SU-DHL-6 (cell line): ENCODE measurements around the gene POC1A.

Source experiments
- H2AFZ ChIP-seq: fragments of 200-600 bp; sonication (generic); 2 replicates; pipeline ENCODE4 v1.6.1; 2014; ENCODE audit warnings: low read depth, mild to moderate bottlenecking, moderate library complexity, mixed read lengths, antibody characterized with exemption, low read length; ENCODE audit not compliant: severe bottlenecking
- H3F3A ChIP-seq: fragments of 200-600 bp; shearing (Covaris generic); 2 replicates; pipeline ENCODE4 v1.6.0; 2016; ENCODE audit warnings: antibody characterized with exemption, mild to moderate bottlenecking; ENCODE audit not compliant: insufficient read depth
- H3K27ac ChIP-seq: fragments of 200-600 bp; sonication (generic); 2 replicates; pipeline ENCODE4 v1.5.1; 2016; ENCODE audit warnings: low read depth, mild to moderate bottlenecking, low read length, moderate library complexity, mixed read lengths
- H3K27me3 ChIP-seq: fragments of 200-600 bp; sonication (generic), shearing (Covaris generic); 2 replicates; pipeline ENCODE4 v1.6.0; 2014; ENCODE audit warnings: mild to moderate bottlenecking, low read length
- H3K36me3 ChIP-seq: fragments of 200-600 bp; sonication (generic); 2 replicates; pipeline ENCODE4 v1.6.1; 2014; ENCODE audit warnings: mild to moderate bottlenecking, low read length, mixed read lengths
- H3K4me2 ChIP-seq: fragments of 300-600, 200-600 bp; shearing (Covaris generic), sonication (generic); 2 replicates; pipeline ENCODE4 v1.6.0; 2014; ENCODE audit warnings: low read length, low read depth, mild to moderate bottlenecking; ENCODE audit not compliant: poor library complexity, severe bottlenecking
- H3K4me3 ChIP-seq: fragments of 200-600 bp; sonication (generic); 2 replicates; pipeline ENCODE4 v1.5.1; 2014; ENCODE audit warnings: antibody characterized with exemption, low read length, mild to moderate bottlenecking, mixed read lengths; ENCODE audit not compliant: insufficient read depth, poor library complexity, severe bottlenecking
- H3K79me2 ChIP-seq: fragments of 200-600 bp; sonication (generic); 2 replicates; pipeline ENCODE4 v1.6.1; 2014; ENCODE audit warnings: mild to moderate bottlenecking, low read length, moderate library complexity; ENCODE audit not compliant: insufficient read depth
- H3K9ac ChIP-seq: fragments of 200-600 bp; sonication (generic); 2 replicates; pipeline ENCODE4 v1.7.0; 2014; ENCODE audit warnings: mild to moderate bottlenecking, low read length
- H3K9me2 ChIP-seq: fragments of 200-600 bp; sonication (generic); replicated peaks from 2 replicates; pipeline ENCODE4 v1.6.1; 2014; ENCODE audit warnings: low read length; ENCODE audit not compliant: insufficient read depth
- H3K9me3 ChIP-seq: fragments of 200-600 bp; sonication (generic); 2 replicates; pipeline ENCODE4 v1.6.1; 2014; ENCODE audit warnings: low read length, mixed read lengths; ENCODE audit not compliant: insufficient read depth
- H4K20me1 ChIP-seq: fragments of 200-600 bp; sonication (generic); 2 replicates; pipeline ENCODE4 v1.6.1; 2014; ENCODE audit warnings: low read depth, mild to moderate bottlenecking, antibody characterized with exemption, low read length, moderate library complexity, mixed read lengths
- CTCF ChIP-seq: fragments of 200-600 bp; sonication (generic); IDR thresholded peaks from one replicate; pipeline ENCODE4 v1.5.1; 2017; ENCODE audit warnings: antibody characterized with exemption, mild to moderate bottlenecking, low read length, moderate library complexity; ENCODE audit not compliant: insufficient read depth, poor library complexity, severe bottlenecking
- EZH2phosphoT487 ChIP-seq: fragments of 200-600 bp; sonication (generic), shearing (Covaris generic); conservative IDR thresholded peaks from 2 replicates; pipeline ENCODE4 v1.6.1; 2018; ENCODE audit warnings: mild to moderate bottlenecking, antibody characterized with exemption, low read length, moderate library complexity, mixed read lengths

Gene POC1A

GRCh38 chr3:52031896-52032295, 122.3 kb downstream of the POC1A start:
- Histone ChIP-seq H3K4me2 (no peak overlapping the region), H3K27ac (no peak overlapping the region), H3K9me2 (no peaks in the 10 kb centered on the region), H4K20me1 (no peaks in the 10 kb centered on the region), H3K9me3 (no peaks in the 10 kb centered on the region), H3K27me3 (no peaks in the 10 kb centered on the region), H3F3A (no peaks in the 10 kb centered on the region), H3K36me3 (no peaks in the 10 kb centered on the region), H3K79me2 (no peaks in the 10 kb centered on the region), H3K4me3 (no peak overlapping the region), H2AFZ (no peak overlapping the region), H3K9ac (no peak overlapping the region)
- TF ChIP-seq EZH2phosphoT487 (no peak), CTCF (no peak)

- H3K9ac ChIP-seq, result no peak overlapping the region
- no peak overlapping the region for H3K4me2 ChIP-seq
- no peaks in the 10 kb centered on the region for H3K79me2 ChIP-seq
- H3K9me2 ChIP-seq, result no peaks in the 10 kb centered on the region
- no peak overlapping the region for H2AFZ ChIP-seq
- no peaks in the 10 kb centered on the region for H3K27me3 ChIP-seq
- no peaks in the 10 kb centered on the region for H3K36me3 ChIP-seq
- TF ChIP-seq CTCF, result no peak
- TF ChIP-seq EZH2phosphoT487, result no peak
- H3K27ac ChIP-seq, result no peak overlapping the region
- H3K9me3 ChIP-seq, result no peaks in the 10 kb centered on the region
- no peaks in the 10 kb centered on the region for H3F3A ChIP-seq
- no peaks in the 10 kb centered on the region for H4K20me1 ChIP-seq
- H3K4me3 ChIP-seq, result no peak overlapping the region
Observed at GRCh38 chr3:52030714-52031310, 123.4 kb downstream of the POC1A start.

- no peaks in the 10 kb centered on the region for H3F3A ChIP-seq
- H3K27me3 ChIP-seq, result no peaks in the 10 kb centered on the region
- H3K9ac ChIP-seq, result no peak overlapping the region
- TF ChIP-seq EZH2phosphoT487, result no peak
- TF ChIP-seq CTCF, result no peak
- H3K9me3 ChIP-seq, result no peaks in the 10 kb centered on the region
- no peak overlapping the region for H3K27ac ChIP-seq
- no peak overlapping the region for H2AFZ ChIP-seq
- no peaks in the 10 kb centered on the region for H3K79me2 ChIP-seq
- no peaks in the 10 kb centered on the region for H3K9me2 ChIP-seq
- no peaks in the 10 kb centered on the region for H3K36me3 ChIP-seq
- H3K4me3 ChIP-seq, result no peak overlapping the region
- no peaks in the 10 kb centered on the region for H4K20me1 ChIP-seq
- H3K4me2 ChIP-seq, result no peak overlapping the region
Observed at GRCh38 chr3:52029535-52029934, 124.7 kb downstream of the POC1A start.
